ENCODE results near the gene COX6A1. TPM values are rescaled to one million over a fixed set of nuclear protein-coding genes. Genes with fewer than 3 reads are reported as not detected.

The COX6A1 gene
- 574 TPM for polyA plus RNA-seq (2013, experiment 1 of 2)
- polyA plus RNA-seq (2013, experiment 2 of 2) = 581 TPM

GRCh38 chr12:120437735-120438494, at the start of gene COX6A1:
TSS of gene COX6A1 (plus strand) at chr12:120438113. CDS start at chr12:120438127, 14 bp downstream.
- H3K27ac ChIP-seq (ENCODE audit: low read depth, low read length) = peak within 1 kb of the TSS; percentile 63; the same call in 1 of the 2 replicates
- H3K36me3 ChIP-seq (ENCODE audit: insufficient read depth, low read length) = peaks cover 24% of the 10 kb centered on the region
- H3K4me3 ChIP-seq (ENCODE audit: low read length) = peak within 1 kb of the TSS; percentile 72
- no peaks in the 10 kb centered on the region for H3K27me3 ChIP-seq (ENCODE audit: insufficient read depth, low read length)
- WGBS = under 1% methylated on average over 59 of the region's 59 CpGs
- peak within 1 kb of the TSS; percentile 60 for H3K9ac ChIP-seq (ENCODE audit: low read depth, low read length)
- H3K9me3 ChIP-seq (ENCODE audit: insufficient read depth, low read depth, low read length) = no peaks in the 10 kb centered on the region
- 0 out of 2 replicates have a peak, but pooled peaks cover 4% of the 10 kb centered on the region for H3K4me1 ChIP-seq (ENCODE audit: insufficient read depth, low read length)

- Histone ChIP-seq H3K4me3 (ENCODE audit: low read length) (peak overlapping the region; percentile 34), H3K27me3 (ENCODE audit: insufficient read depth, low read length) (no peaks in the 10 kb centered on the region), H3K9ac (ENCODE audit: low read depth, low read length) (peak overlapping the region; percentile 56), H3K27ac (ENCODE audit: low read depth, low read length) (peak overlapping the region; percentile 86), H3K36me3 (ENCODE audit: insufficient read depth, low read length) (no peaks in the 10 kb centered on the region), H3K4me1 (ENCODE audit: insufficient read depth, low read length) (peaks cover 8% of the 10 kb centered on the region; the same call in 1 of the 2 replicates), H3K9me3 (ENCODE audit: insufficient read depth, low read depth, low read length) (no peaks in the 10 kb centered on the region)
- WGBS = 3% methylated on average over 24 of the region's 24 CpGs
Measured at GRCh38 chr12:120388691-120389481, 49.0 kb upstream of the COX6A1 start.

GRCh38 chr12:120390540-120391120, 47.3 kb upstream of the COX6A1 start:
- Histone ChIP-seq H3K27ac (ENCODE audit: low read depth, low read length) (no peak overlapping the region), H3K9me3 (ENCODE audit: insufficient read depth, low read depth, low read length) (no peaks in the 10 kb centered on the region), H3K4me3 (ENCODE audit: low read length) (no peak overlapping the region), H3K9ac (ENCODE audit: low read depth, low read length) (no peak overlapping the region), H3K27me3 (ENCODE audit: insufficient read depth, low read length) (no peaks in the 10 kb centered on the region), H3K4me1 (ENCODE audit: insufficient read depth, low read length) (peaks cover 13% of the 10 kb centered on the region), H3K36me3 (ENCODE audit: insufficient read depth, low read length) (no peaks in the 10 kb centered on the region)
- 90% methylated on average over 1 of the region's 1 CpG for WGBS

GRCh38 chr12:120394483-120395367, 43.2 kb upstream of the COX6A1 start:
- 14% methylated on average over 18 of the region's 18 CpGs for WGBS
- Histone ChIP-seq H3K9ac (ENCODE audit: low read depth, low read length) (peak overlapping the region; percentile 39), H3K4me1 (ENCODE audit: insufficient read depth, low read length) (peaks cover 5% of the 10 kb centered on the region), H3K27me3 (ENCODE audit: insufficient read depth, low read length) (no peaks in the 10 kb centered on the region), H3K36me3 (ENCODE audit: insufficient read depth, low read length) (no peaks in the 10 kb centered on the region), H3K27ac (ENCODE audit: low read depth, low read length) (peak overlapping the region; percentile 69), H3K9me3 (ENCODE audit: insufficient read depth, low read depth, low read length) (no peaks in the 10 kb centered on the region), H3K4me3 (ENCODE audit: low read length) (peak overlapping the region; percentile 18)

GRCh38 chr12:120397824-120398540, 39.9 kb upstream of the COX6A1 start:
- Histone ChIP-seq H3K9ac (ENCODE audit: low read depth, low read length) (no peak overlapping the region; the same call in 1 of the 2 replicates), H3K27ac (ENCODE audit: low read depth, low read length) (no peak overlapping the region; the same call in 1 of the 2 replicates)
- WGBS = 86% methylated on average over 33 of the region's 33 CpGs

GRCh38 chr12:120399531-120399930, 38.4 kb upstream of the COX6A1 start:
- no peaks in the 10 kb centered on the region for H3K9me3 ChIP-seq (ENCODE audit: insufficient read depth, low read depth, low read length)
- no peaks in the 10 kb centered on the region; the same call in 1 of the 2 replicates for H3K4me1 ChIP-seq (ENCODE audit: insufficient read depth, low read length)
- H3K27ac ChIP-seq (ENCODE audit: low read depth, low read length) = no peak overlapping the region
- no peaks in the 10 kb centered on the region for H3K36me3 ChIP-seq (ENCODE audit: insufficient read depth, low read length)
- no peak overlapping the region for H3K9ac ChIP-seq (ENCODE audit: low read depth, low read length)
- no peak overlapping the region for H3K4me3 ChIP-seq (ENCODE audit: low read length)
- WGBS = 87% methylated on average over 5 of the region's 5 CpGs
- no peaks in the 10 kb centered on the region for H3K27me3 ChIP-seq (ENCODE audit: insufficient read depth, low read length)

More at GRCh38 chr12:120397824-120398540, 39.9 kb upstream of the COX6A1 start:
- H3K36me3 ChIP-seq (ENCODE audit: insufficient read depth, low read length) = no peaks in the 10 kb centered on the region
- no peaks in the 10 kb centered on the region for H3K27me3 ChIP-seq (ENCODE audit: insufficient read depth, low read length)
- H3K4me3 ChIP-seq (ENCODE audit: low read length) = no peak overlapping the region
- H3K4me1 ChIP-seq (ENCODE audit: insufficient read depth, low read length) = peaks cover 5% of the 10 kb centered on the region
- H3K9me3 ChIP-seq (ENCODE audit: insufficient read depth, low read depth, low read length) = no peaks in the 10 kb centered on the region

GRCh38 chr12:120402217-120402616, 35.7 kb upstream of the COX6A1 start:
- H3K4me1 ChIP-seq (ENCODE audit: insufficient read depth, low read length) = no peaks in the 10 kb centered on the region; the same call in 1 of the 2 replicates
- H3K9ac ChIP-seq (ENCODE audit: low read depth, low read length) = no peak overlapping the region
- H3K36me3 ChIP-seq (ENCODE audit: insufficient read depth, low read length) = no peaks in the 10 kb centered on the region
- WGBS = 17% methylated on average over 13 of the region's 13 CpGs
- no peaks in the 10 kb centered on the region for H3K9me3 ChIP-seq (ENCODE audit: insufficient read depth, low read depth, low read length)
- peak overlapping the region; percentile 38 for H3K27ac ChIP-seq (ENCODE audit: low read depth, low read length)
- H3K27me3 ChIP-seq (ENCODE audit: insufficient read depth, low read length) = no peaks in the 10 kb centered on the region
- 0 out of 2 replicates have a peak overlapping the region, but pooled peaks have one; percentile 3 for H3K4me3 ChIP-seq (ENCODE audit: low read length)

GRCh38 chr12:120403869-120404268, 34.0 kb upstream of the COX6A1 start:
- H3K27me3 ChIP-seq (ENCODE audit: insufficient read depth, low read length) = no peaks in the 10 kb centered on the region
- no peaks in the 10 kb centered on the region for H3K36me3 ChIP-seq (ENCODE audit: insufficient read depth, low read length)
- H3K4me3 ChIP-seq (ENCODE audit: low read length) = no peak overlapping the region
- H3K9ac ChIP-seq (ENCODE audit: low read depth, low read length) = no peak overlapping the region
- H3K27ac ChIP-seq (ENCODE audit: low read depth, low read length) = no peak overlapping the region
- WGBS = 95% methylated on average over 3 of the region's 3 CpGs
- no peaks in the 10 kb centered on the region; the same call in 1 of the 2 replicates for H3K4me1 ChIP-seq (ENCODE audit: insufficient read depth, low read length)
- no peaks in the 10 kb centered on the region for H3K9me3 ChIP-seq (ENCODE audit: insufficient read depth, low read depth, low read length)

GRCh38 chr12:120404271-120404670, 33.6 kb upstream of the COX6A1 start:
- Histone ChIP-seq H3K36me3 (ENCODE audit: insufficient read depth, low read length) (no peaks in the 10 kb centered on the region), H3K27ac (ENCODE audit: low read depth, low read length) (no peak overlapping the region), H3K9me3 (ENCODE audit: insufficient read depth, low read depth, low read length) (no peaks in the 10 kb centered on the region), H3K27me3 (ENCODE audit: insufficient read depth, low read length) (no peaks in the 10 kb centered on the region), H3K9ac (ENCODE audit: low read depth, low read length) (no peak overlapping the region), H3K4me1 (ENCODE audit: insufficient read depth, low read length) (no peaks in the 10 kb centered on the region; the same call in 1 of the 2 replicates), H3K4me3 (ENCODE audit: low read length) (no peak overlapping the region)
- WGBS = 90% methylated on average over 1 of the region's 1 CpG

GRCh38 chr12:120406069-120406468, 31.8 kb upstream of the COX6A1 start:
- Histone ChIP-seq H3K36me3 (ENCODE audit: insufficient read depth, low read length) (no peaks in the 10 kb centered on the region), H3K27me3 (ENCODE audit: insufficient read depth, low read length) (no peaks in the 10 kb centered on the region), H3K27ac (ENCODE audit: low read depth, low read length) (no peak overlapping the region), H3K4me1 (ENCODE audit: insufficient read depth, low read length) (no peaks in the 10 kb centered on the region; the same call in 1 of the 2 replicates), H3K9ac (ENCODE audit: low read depth, low read length) (no peak overlapping the region), H3K9me3 (ENCODE audit: insufficient read depth, low read depth, low read length) (no peaks in the 10 kb centered on the region), H3K4me3 (ENCODE audit: low read length) (no peak overlapping the region)
- 97% methylated on average over 3 of the region's 3 CpGs for WGBS
